Measurements from ENCODE around the gene L3MBTL4.

- TF ChIP-seq CTCF (IDR thresholded peaks at IDR 0.05) (no peak), POLR2A (IDR thresholded peaks at IDR 0.05) (no peak)
Measured at GRCh38 chr18:6409933-6410332, 4.8 kb downstream of the L3MBTL4 start.

Data from body of pancreas (tissue), 4 donors.